Endothelial cell (in vitro differentiated cells): ENCODE results near the gene PSENEN. TPM values are rescaled to one million over a fixed set of nuclear protein-coding genes. Genes with fewer than 3 reads are reported as not detected.

Experiments
- DNase-seq: peaks from one replicate; pipeline ENCODE4 v3.0.0; 2021; ENCODE audit warnings: low spot score
- H3K27ac Mint-ChIP-seq: one replicate; pipeline ENCODE4 v1.8.0; 2021; ENCODE audit warnings: mixed read lengths, inconsistent platforms; ENCODE audit not compliant: unreplicated experiment
- H3K27me3 Mint-ChIP-seq: one replicate; pipeline ENCODE4 v1.8.0; 2021; ENCODE audit warnings: mild to moderate bottlenecking, moderate library complexity, mixed read lengths, inconsistent platforms; ENCODE audit not compliant: unreplicated experiment
- H3K36me3 Mint-ChIP-seq: one replicate; pipeline ENCODE4 v1.8.0; 2021; ENCODE audit warnings: mild to moderate bottlenecking, low read depth, mixed read lengths, inconsistent platforms; ENCODE audit not compliant: unreplicated experiment
- H3K4me1 Mint-ChIP-seq: one replicate; pipeline ENCODE4 v1.8.0; 2021; ENCODE audit warnings: mild to moderate bottlenecking, mixed read lengths, inconsistent platforms; ENCODE audit not compliant: unreplicated experiment
- H3K4me3 Mint-ChIP-seq: one replicate; pipeline ENCODE4 v1.8.0; 2021; ENCODE audit warnings: mild to moderate bottlenecking, mixed read lengths, inconsistent platforms; ENCODE audit not compliant: unreplicated experiment
- H3K9me3 Mint-ChIP-seq: one replicate; pipeline ENCODE4 v1.8.0; 2021; ENCODE audit warnings: mixed read lengths, inconsistent platforms; ENCODE audit not compliant: unreplicated experiment
- CTCF ChIP-seq: fragments of 200-600 bp; sonication (generic); IDR thresholded peaks from one replicate; pipeline ENCODE4 v1.5.0; 2021; ENCODE audit warnings: antibody characterized with exemption; ENCODE audit not compliant: unreplicated experiment
- total RNA-seq: library from RNA; stranded (reverse); fragmentation: NEBNext Ultra II Directional; extraction: Animal tissue kit (Norgen Biotek cat#: 25700); gene quantifications from one replicate; pipeline ENCODE4 v1.2.1, GENCODE V29; 2021; ENCODE audit not compliant: unreplicated experiment

Gene PSENEN
- total RNA-seq, 1 donor from 2014 or later: 99.0 TPM

- Mint-ChIP-seq H3K9me3 (no peaks in the 10 kb centered on the region), H3K4me1 (peaks cover 13% of the 10 kb centered on the region)
Measured at GRCh38 chr19:35776102-35776788, 30.8 kb downstream of the PSENEN start.

GRCh38 chr19:35777086-35777841 is 31.8 kb downstream of the PSENEN start:
- Mint-ChIP-seq H3K27me3 (peaks cover 20% of the 10 kb centered on the region), H3K27ac (peak overlapping the region; percentile 18), H3K9me3 (no peaks in the 10 kb centered on the region), H3K36me3 (peaks cover 5% of the 10 kb centered on the region), H3K4me1 (peaks cover 13% of the 10 kb centered on the region), H3K4me3 (peak overlapping the region; percentile 56)
- TF ChIP-seq CTCF: no peak
- DNase-seq: no peak

More at GRCh38 chr19:35776102-35776788, 30.8 kb downstream of the PSENEN start:
- Mint-ChIP-seq H3K4me3 (peak overlapping the region; percentile 81), H3K36me3 (peaks cover 5% of the 10 kb centered on the region), H3K27ac (no peak overlapping the region), H3K27me3 (peaks cover 18% of the 10 kb centered on the region)
- no peak for TF ChIP-seq CTCF
- DNase-seq: no peak

GRCh38 chr19:35777961-35778360 is 32.5 kb downstream of the PSENEN start:
- no peak for TF ChIP-seq CTCF
- H3K36me3 Mint-ChIP-seq: peaks cover 8% of the 10 kb centered on the region
- peak overlapping the region; percentile 18 for H3K27ac Mint-ChIP-seq
- H3K4me1 Mint-ChIP-seq: peaks cover 13% of the 10 kb centered on the region
- no peaks in the 10 kb centered on the region for H3K9me3 Mint-ChIP-seq
- peaks cover 21% of the 10 kb centered on the region for H3K27me3 Mint-ChIP-seq
- DNase-seq: no peak
- H3K4me3 Mint-ChIP-seq: no peak overlapping the region

GRCh38 chr19:35779033-35779432 is 33.6 kb downstream of the PSENEN start:
- no peak overlapping the region for H3K4me3 Mint-ChIP-seq
- H3K27me3 Mint-ChIP-seq: peaks cover 24% of the 10 kb centered on the region
- no peak overlapping the region for H3K27ac Mint-ChIP-seq
- no peak for TF ChIP-seq CTCF
- no peaks in the 10 kb centered on the region for H3K9me3 Mint-ChIP-seq
- peaks cover 17% of the 10 kb centered on the region for H3K4me1 Mint-ChIP-seq
- no peak for DNase-seq
- H3K36me3 Mint-ChIP-seq: peaks cover 12% of the 10 kb centered on the region

- Mint-ChIP-seq H3K36me3 (peaks cover 7% of the 10 kb centered on the region), H3K27me3 (peaks cover 17% of the 10 kb centered on the region), H3K4me1 (peaks cover 10% of the 10 kb centered on the region), H3K27ac (no peak overlapping the region), H3K4me3 (no peak overlapping the region), H3K9me3 (no peaks in the 10 kb centered on the region)
- DNase-seq: no peak
- TF ChIP-seq CTCF: no peak
Measured at GRCh38 chr19:35780058-35780457, 34.6 kb downstream of the PSENEN start.
